BLaER1 treated with 17β-estradiol and CSF1 and Interleukin-3, amounts not matched to agents 10 nM and 100 nM (cell line): ENCODE measurements around the gene MTUS2.

ENCODE experiments used
- H3K27ac ChIP-seq, 11 experiments: shearing (Covaris generic); formaldehyde crosslinking; 2 replicates each; pipeline ENCODE4 v1.8.1; 2022
- H3K27me3 ChIP-seq, 11 experiments: shearing (Covaris generic); formaldehyde crosslinking; 2 replicates each; pipeline ENCODE4 v1.8.1; 2022
- H3K36me3 ChIP-seq, 11 experiments: shearing (Covaris generic); formaldehyde crosslinking; 2 replicates each; pipeline ENCODE4 v1.8.1; 2022
- H3K4me1 ChIP-seq, 10 experiments: shearing (Covaris generic); formaldehyde crosslinking; 2 replicates each; pipeline ENCODE4 v1.8.1; 2022
- H3K4me2 ChIP-seq, 11 experiments: shearing (Covaris generic); formaldehyde crosslinking; 2 replicates each; pipeline ENCODE4 v1.8.1; 2022
- H3K4me3 ChIP-seq, 10 experiments: shearing (Covaris generic); formaldehyde crosslinking; 2 replicates each; pipeline ENCODE4 v1.8.1; 2022
- H3K9ac ChIP-seq, 11 experiments: shearing (Covaris generic); formaldehyde crosslinking; 2 replicates each; pipeline ENCODE4 v1.8.1; 2022
- H3K9me3 ChIP-seq, 11 experiments: shearing (Covaris generic); formaldehyde crosslinking; replicated peaks in 1 of 11; 2 replicates each; pipeline ENCODE4 v1.8.1; 2022
- H4K20me1 ChIP-seq, 11 experiments: shearing (Covaris generic); formaldehyde crosslinking; 2 replicates each; pipeline ENCODE4 v1.8.1; 2022
- Cebpa-rat ChIP-seq, 11 experiments: shearing (Covaris generic); IDR thresholded peaks; 2 replicates each; pipeline ENCODE4 v1.8.1; 2022

MTUS2 gene

DNA sequence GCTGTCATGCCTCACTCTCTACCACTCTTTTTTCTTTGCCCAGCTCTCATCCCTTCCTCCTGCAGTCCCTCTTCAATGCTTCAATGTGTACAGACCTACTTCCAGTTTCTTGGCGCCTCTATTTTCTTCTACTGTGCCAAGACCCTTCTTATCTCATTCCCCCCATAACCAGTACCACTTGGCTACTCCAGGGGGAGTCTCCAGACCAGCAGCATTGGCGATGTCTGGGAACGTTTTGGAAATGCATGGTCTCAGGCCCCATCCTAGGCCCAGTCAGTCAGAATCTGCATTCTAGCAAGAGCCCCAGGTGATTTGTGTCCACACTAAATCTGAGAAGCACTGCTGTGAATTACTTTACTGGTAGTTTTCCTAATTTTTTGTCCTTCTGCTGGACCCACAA is 577.1 kb downstream of the MTUS2 start:
- Histone ChIP-seq H3K4me2 (no peak overlapping the region), H3K36me3 (no peaks in the 10 kb centered on the region), H3K9ac (no peak overlapping the region), H3K9me3 (no peaks in the 10 kb centered on the region), H3K4me1 (no peaks in the 10 kb centered on the region), H4K20me1 (no peaks in the 10 kb centered on the region), H3K27me3 (no peaks in the 10 kb centered on the region), H3K4me3 (no peak overlapping the region), H3K27ac (no peak overlapping the region)
- no peak for TF ChIP-seq Cebpa-rat (IDR thresholded peaks at IDR 0.05)

DNA sequence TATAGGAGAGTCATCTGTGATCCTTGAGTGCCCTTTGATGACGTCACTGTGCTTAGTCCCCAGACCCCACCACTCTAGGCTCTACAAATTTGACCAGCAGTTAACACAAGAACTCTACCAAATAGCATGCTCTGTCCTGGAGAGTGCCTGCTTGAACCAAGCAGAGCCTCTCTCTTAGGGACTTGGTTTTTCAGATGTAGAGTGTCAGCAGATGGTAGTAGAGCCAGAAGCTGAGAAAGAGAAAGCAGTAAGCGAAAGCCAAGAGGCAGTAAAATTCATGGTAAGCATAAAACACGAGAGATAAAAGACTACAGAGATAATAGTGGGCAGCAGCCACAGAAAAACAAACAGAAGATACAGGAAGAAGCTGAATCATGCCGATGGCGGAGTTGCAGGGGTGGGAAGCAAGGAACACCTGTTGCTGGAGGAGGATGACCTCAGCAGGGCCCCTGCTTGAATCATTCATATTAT is 582.1 kb downstream of the MTUS2 start:
- Histone ChIP-seq H3K9me3 (no peaks in the 10 kb centered on the region), H3K36me3 (no peaks in the 10 kb centered on the region), H3K4me2 (no peak overlapping the region), H3K27me3 (no peaks in the 10 kb centered on the region), H3K4me1 (no peaks in the 10 kb centered on the region), H3K9ac (no peak overlapping the region), H4K20me1 (no peaks in the 10 kb centered on the region), H3K27ac (no peak overlapping the region), H3K4me3 (no peak overlapping the region)
- no peak for TF ChIP-seq Cebpa-rat (IDR thresholded peaks at IDR 0.05)

DNA sequence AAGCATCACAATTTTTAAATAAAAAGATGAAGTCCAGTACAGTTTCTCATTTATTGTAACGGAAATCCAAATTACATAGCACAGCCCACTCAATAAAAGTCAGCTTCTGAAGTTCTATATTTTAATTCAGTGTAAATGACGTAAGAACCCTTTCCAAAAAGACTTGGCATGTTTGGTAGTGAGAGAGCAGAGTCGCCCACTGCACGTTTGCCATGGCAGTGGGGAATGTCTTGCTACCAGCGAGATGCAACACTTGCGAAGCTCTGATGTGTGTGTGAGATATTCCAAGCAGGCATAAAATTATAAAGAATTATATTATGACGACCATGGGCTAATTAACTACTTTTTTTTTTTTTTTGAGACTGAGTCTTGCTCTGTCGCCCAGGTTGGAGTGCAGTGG is 585.3 kb downstream of the MTUS2 start:
- no peak for TF ChIP-seq Cebpa-rat (IDR thresholded peaks at IDR 0.05)
- H3K27me3 ChIP-seq: no peaks in the 10 kb centered on the region
- H3K9me3 ChIP-seq: peaks cover 0 to 3% (median 0%) of the 10 kb centered on the region in 11 experiments; a peak in 1 of 22 replicates
- no peak overlapping the region for H3K4me3 ChIP-seq
- no peaks in the 10 kb centered on the region for H3K36me3 ChIP-seq
- H3K4me1 ChIP-seq: no peaks in the 10 kb centered on the region
- no peak overlapping the region for H3K4me2 ChIP-seq
- H4K20me1 ChIP-seq: no peaks in the 10 kb centered on the region
- H3K27ac ChIP-seq: no peak overlapping the region
- H3K9ac ChIP-seq: no peak overlapping the region

DNA sequence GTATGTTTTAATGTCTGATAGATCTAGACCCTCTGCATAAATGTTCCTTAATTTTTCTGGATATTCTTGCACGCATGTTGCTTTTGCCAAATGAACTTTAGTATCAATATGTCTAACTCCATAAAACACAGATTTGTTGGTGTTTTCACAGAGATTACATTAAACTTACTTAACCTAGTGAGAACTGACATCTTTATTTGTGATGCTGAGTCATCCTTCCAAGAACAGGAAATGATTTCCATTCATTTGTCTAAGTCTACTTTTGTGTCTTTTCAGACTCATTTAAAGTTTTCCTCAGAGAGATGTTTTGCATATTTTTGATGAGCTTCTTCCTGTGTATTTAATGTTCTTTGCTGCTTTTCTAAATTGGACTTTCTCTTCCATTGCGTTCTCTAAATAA is 591.3 kb downstream of the MTUS2 start:
- peaks cover 8 to 28% (median 24%) of the 10 kb centered on the region in 11 experiments for H3K9me3 ChIP-seq
- TF ChIP-seq Cebpa-rat (IDR thresholded peaks at IDR 0.05): no peak
- H3K27ac ChIP-seq: no peak overlapping the region
- H4K20me1 ChIP-seq: no peaks in the 10 kb centered on the region
- no peaks in the 10 kb centered on the region for H3K27me3 ChIP-seq
- H3K36me3 ChIP-seq: no peaks in the 10 kb centered on the region
- no peaks in the 10 kb centered on the region for H3K4me1 ChIP-seq
- H3K9ac ChIP-seq: no peak overlapping the region
- H3K4me2 ChIP-seq: no peak overlapping the region
- no peak overlapping the region for H3K4me3 ChIP-seq

DNA sequence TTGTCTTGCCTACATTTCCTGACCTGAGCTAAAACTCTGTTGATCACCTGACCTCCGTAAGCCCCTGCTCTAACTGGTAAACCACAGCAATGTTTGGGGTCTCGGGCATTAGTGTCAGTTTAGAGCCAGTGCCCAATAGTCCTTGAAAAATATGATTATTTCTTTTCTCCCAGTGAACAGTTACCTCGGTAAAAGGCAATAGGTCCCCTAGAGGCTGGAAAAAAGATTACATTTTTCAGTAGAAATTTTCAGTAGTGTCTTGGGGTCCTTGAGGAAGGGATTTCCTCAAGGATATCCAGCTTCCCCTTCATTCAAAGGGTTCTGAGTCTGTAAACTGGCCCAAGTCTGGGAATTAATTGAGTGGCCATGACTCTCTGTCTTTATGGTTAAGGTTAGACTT is 597.9 kb downstream of the MTUS2 start:
- H3K27ac ChIP-seq: no peak overlapping the region
- TF ChIP-seq Cebpa-rat (IDR thresholded peaks at IDR 0.05): no peak
- no peaks in the 10 kb centered on the region for H3K36me3 ChIP-seq
- H3K4me2 ChIP-seq: no peak overlapping the region
- H3K4me1 ChIP-seq: peaks cover 0 to 6% (median 0%) of the 10 kb centered on the region in 10 experiments; a peak in 1 of 20 replicates
- no peaks in the 10 kb centered on the region for H4K20me1 ChIP-seq
- H3K27me3 ChIP-seq: no peaks in the 10 kb centered on the region
- peaks cover under 1 to 2% (median 1%) of the 10 kb centered on the region in 11 experiments; a peak in 16 of 22 replicates for H3K9me3 ChIP-seq
- H3K9ac ChIP-seq: no peak overlapping the region
- no peak overlapping the region for H3K4me3 ChIP-seq

DNA sequence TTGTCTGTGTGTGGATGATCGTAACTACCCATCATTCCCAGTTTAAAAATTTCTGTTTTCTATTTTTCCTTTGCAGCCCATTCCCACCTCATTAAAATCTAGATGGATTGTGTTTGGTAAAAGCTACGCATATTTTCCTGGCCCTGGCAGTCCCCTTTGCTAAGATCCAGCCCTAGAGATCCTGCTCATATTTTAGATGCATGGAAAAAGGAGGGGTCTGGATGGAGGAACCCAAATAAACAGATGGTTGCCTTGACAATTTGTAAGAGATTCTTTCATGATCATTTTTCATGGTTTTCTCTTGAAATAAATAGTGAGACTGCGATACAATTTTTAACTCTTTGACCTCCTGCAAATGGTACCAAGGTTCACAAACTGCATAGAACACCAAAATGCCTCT is 601.0 kb downstream of the MTUS2 start:
- no peak overlapping the region for H3K27ac ChIP-seq
- H3K4me1 ChIP-seq: peaks cover 0 to 6% (median 0%) of the 10 kb centered on the region in 10 experiments; a peak in 1 of 20 replicates
- no peak for TF ChIP-seq Cebpa-rat (IDR thresholded peaks at IDR 0.05)
- H4K20me1 ChIP-seq: no peaks in the 10 kb centered on the region
- H3K27me3 ChIP-seq: no peaks in the 10 kb centered on the region
- H3K4me2 ChIP-seq: no peak overlapping the region
- H3K36me3 ChIP-seq: no peaks in the 10 kb centered on the region
- H3K9ac ChIP-seq: no peak overlapping the region
- no peaks in the 10 kb centered on the region for H3K9me3 ChIP-seq
- no peak overlapping the region for H3K4me3 ChIP-seq

GRCh38 chr13:29422015-29422414 is 601.9 kb downstream of the MTUS2 start:
- H3K9ac ChIP-seq: no peak overlapping the region
- H3K4me1 ChIP-seq: peaks cover 0 to 6% (median 0%) of the 10 kb centered on the region in 10 experiments; a peak in 1 of 20 replicates
- no peaks in the 10 kb centered on the region for H3K27me3 ChIP-seq
- H4K20me1 ChIP-seq: no peaks in the 10 kb centered on the region
- H3K36me3 ChIP-seq: no peaks in the 10 kb centered on the region
- TF ChIP-seq Cebpa-rat (IDR thresholded peaks at IDR 0.05): no peak
- no peak overlapping the region for H3K4me2 ChIP-seq
- no peak overlapping the region for H3K4me3 ChIP-seq
- no peaks in the 10 kb centered on the region for H3K9me3 ChIP-seq
- no peak overlapping the region for H3K27ac ChIP-seq

- Histone ChIP-seq H3K4me3 (no peak overlapping the region), H3K36me3 (no peaks in the 10 kb centered on the region), H3K4me2 (no peak overlapping the region), H3K27me3 (peaks cover 0 to 5% (median under 1%) of the 10 kb centered on the region in 11 experiments; a peak in 7 of 22 replicates), H3K9ac (no peak overlapping the region), H3K27ac (no peak overlapping the region), H4K20me1 (no peaks in the 10 kb centered on the region), H3K9me3 (no peaks in the 10 kb centered on the region), H3K4me1 (peaks cover 0 to 6% (median 0%) of the 10 kb centered on the region in 10 experiments; a peak in 1 of 20 replicates)
- no peak for TF ChIP-seq Cebpa-rat (IDR thresholded peaks at IDR 0.05)
Observed at GRCh38 chr13:29423050-29423449, 602.9 kb downstream of the MTUS2 start.

DNA sequence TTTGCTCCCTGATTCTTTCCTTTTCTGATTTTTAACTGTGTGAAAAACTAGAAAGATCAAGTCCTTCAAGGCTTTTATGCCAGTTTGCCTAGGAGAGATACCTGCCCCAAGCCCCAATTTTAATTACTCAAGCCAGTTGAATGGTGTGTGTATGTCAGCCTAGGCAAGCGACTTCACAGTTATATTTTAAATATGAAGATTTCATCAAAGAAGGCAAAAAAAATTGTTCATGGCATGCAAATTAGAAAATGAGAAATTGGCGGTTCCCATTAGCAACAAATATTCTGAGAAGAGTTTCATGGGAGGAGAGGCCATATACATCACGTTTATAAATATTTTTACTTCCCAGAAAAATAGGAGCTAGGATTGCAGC is 607.8 kb downstream of the MTUS2 start:
- Histone ChIP-seq H3K4me3 (no peak overlapping the region), H3K9me3 (no peaks in the 10 kb centered on the region), H3K36me3 (no peaks in the 10 kb centered on the region), H3K4me1 (no peaks in the 10 kb centered on the region), H3K4me2 (no peak overlapping the region), H4K20me1 (no peaks in the 10 kb centered on the region), H3K9ac (no peak overlapping the region), H3K27ac (no peak overlapping the region), H3K27me3 (peaks cover 0 to 17% (median 7%) of the 10 kb centered on the region in 11 experiments; a peak in 10 of 22 replicates)
- no peak for TF ChIP-seq Cebpa-rat (IDR thresholded peaks at IDR 0.05)

- Histone ChIP-seq H3K4me1 (no peaks in the 10 kb centered on the region), H3K27me3 (peaks cover 0 to 17% (median 7%) of the 10 kb centered on the region in 11 experiments; a peak in 10 of 22 replicates), H3K4me2 (no peak overlapping the region), H3K9ac (no peak overlapping the region), H3K9me3 (no peaks in the 10 kb centered on the region), H3K4me3 (no peak overlapping the region), H3K36me3 (no peaks in the 10 kb centered on the region), H3K27ac (no peak overlapping the region), H4K20me1 (no peaks in the 10 kb centered on the region)
- no peak for TF ChIP-seq Cebpa-rat (IDR thresholded peaks at IDR 0.05)
Observed at GRCh38 chr13:29428310-29429181, 608.4 kb downstream of the MTUS2 start.
